Breast epithelium (tissue), 4 donors: Measurements from ENCODE around the gene PLEKHG4B. TPM values are rescaled to one million over a fixed set of nuclear protein-coding genes. Genes with fewer than 3 reads are reported as not detected.

Experiments
- DNase-seq, 2 donors: peaks; one replicate each; pipeline ENCODE4 v3.0.0-alpha.2; 2019; ENCODE audit warnings: low spot score in 2 of 2
- H3K27ac ChIP-seq, 2 donors: fragments of 200-600 bp; sonication (generic) in 1 of 2; one replicate each; pipeline ENCODE4 v1.5.1; 2016 to 2019; ENCODE audit warnings: mild to moderate bottlenecking in 1 of 2
- H3K27me3 ChIP-seq, 2 donors: fragments of 200-600 bp; sonication (generic) in 1 of 2; one replicate each; pipeline versions ENCODE4 v1.5.1 to v1.6.0; 2017 to 2019; ENCODE audit warnings: control low read depth in 1 of 2, mild to moderate bottlenecking in 1 of 2
- H3K36me3 ChIP-seq: fragments of 200-600 bp; one replicate; pipeline ENCODE4 v1.5.1; 2019
- H3K4me1 ChIP-seq, 2 donors: fragments of 200-600 bp; sonication (generic); one replicate each; pipeline ENCODE4 v1.5.1; 2016 to 2019; ENCODE audit warnings: control low read depth in 1 of 2
- H3K4me3 ChIP-seq, 3 donors: fragments of 200-600 bp; sonication (generic); 1 replicate in 2 of 3; 2 replicates in 1 of 3; pipeline ENCODE4 v1.5.1; 2016 to 2019; ENCODE audit warnings: mild to moderate bottlenecking in 3 of 3, moderate library complexity in 2 of 3
- H3K9me3 ChIP-seq, 2 donors: fragments of 200-600 bp; sonication (generic) in 1 of 2; one replicate each; pipeline ENCODE4 v1.5.1; 2016 to 2019; ENCODE audit warnings: control low read depth in 1 of 2
- CTCF ChIP-seq, 3 donors: fragments of 450-650 bp; IDR thresholded peaks; one replicate each; pipeline ENCODE4 v1.5.1; 2016 to 2017; ENCODE audit warnings: antibody characterized with exemption in 3 of 3, mild to moderate bottlenecking in 3 of 3, moderate library complexity in 3 of 3
- POLR2A ChIP-seq: fragments of 450-650 bp; IDR thresholded peaks from one replicate; pipeline ENCODE4 v1.6.1; 2016; ENCODE audit warnings: antibody characterized with exemption, mild to moderate bottlenecking, moderate library complexity
- POLR2AphosphoS5 ChIP-seq, 3 donors: sonication (generic); formaldehyde crosslinking; IDR thresholded peaks; one replicate each; pipeline ENCODE4 v1.6.1; 2017; ENCODE audit warnings: antibody characterized with exemption in 3 of 3
- intact Hi-C: fragments of 100-400 bp; cut with DNase I; formaldehyde crosslinking; loops from one replicate; pipeline ENCODE4 v1.15.1; 2023; ENCODE audit warnings: low total_unique reads
- total RNA-seq, 3 donors: library from RNA; depleted of rRNA; stranded (reverse); fragments of >200 nt; gene quantifications; one replicate each; pipeline ENCODE4 v1.1.0, GENCODE V29; 2016

PLEKHG4B gene
- total RNA-seq, 3 donors from 2014 or later, result 4.3 to 5.4 TPM; not detected in 1

DNA sequence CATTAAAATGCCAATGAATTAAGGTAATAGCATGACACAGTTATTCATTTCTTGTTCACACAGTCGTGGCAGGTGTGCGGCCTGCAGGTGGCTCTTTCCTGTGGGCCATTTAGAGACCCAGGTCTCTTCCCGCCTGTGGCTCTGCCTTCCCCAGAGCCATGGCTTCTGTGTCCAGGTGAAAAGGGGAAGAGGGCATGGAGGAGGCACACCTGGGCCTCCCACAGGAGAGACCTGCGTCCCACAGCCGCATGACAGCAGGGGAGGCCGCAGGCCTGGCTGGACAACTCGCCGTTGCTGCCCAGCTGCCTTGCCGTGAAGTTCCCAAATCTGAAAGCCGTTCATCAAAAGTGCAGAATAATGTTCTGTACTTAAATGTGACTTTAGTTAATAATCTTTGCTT, 14.4 kb upstream of the PLEKHG4B start:
- Histone ChIP-seq H3K36me3 (no peaks in the 10 kb centered on the region), H3K9me3 (no peaks in the 10 kb centered on the region), H3K27me3 (peaks cover 0 to 2% of the 10 kb centered on the region in 2 donors), H3K4me3 (no peak overlapping the region), H3K4me1 (no peaks in the 10 kb centered on the region), H3K27ac (no peak overlapping the region)
- no peak for TF ChIP-seq CTCF (IDR thresholded peaks at IDR 0.05)
- intact Hi-C loops, result no loop called here
- no peak for DNase-seq

DNA sequence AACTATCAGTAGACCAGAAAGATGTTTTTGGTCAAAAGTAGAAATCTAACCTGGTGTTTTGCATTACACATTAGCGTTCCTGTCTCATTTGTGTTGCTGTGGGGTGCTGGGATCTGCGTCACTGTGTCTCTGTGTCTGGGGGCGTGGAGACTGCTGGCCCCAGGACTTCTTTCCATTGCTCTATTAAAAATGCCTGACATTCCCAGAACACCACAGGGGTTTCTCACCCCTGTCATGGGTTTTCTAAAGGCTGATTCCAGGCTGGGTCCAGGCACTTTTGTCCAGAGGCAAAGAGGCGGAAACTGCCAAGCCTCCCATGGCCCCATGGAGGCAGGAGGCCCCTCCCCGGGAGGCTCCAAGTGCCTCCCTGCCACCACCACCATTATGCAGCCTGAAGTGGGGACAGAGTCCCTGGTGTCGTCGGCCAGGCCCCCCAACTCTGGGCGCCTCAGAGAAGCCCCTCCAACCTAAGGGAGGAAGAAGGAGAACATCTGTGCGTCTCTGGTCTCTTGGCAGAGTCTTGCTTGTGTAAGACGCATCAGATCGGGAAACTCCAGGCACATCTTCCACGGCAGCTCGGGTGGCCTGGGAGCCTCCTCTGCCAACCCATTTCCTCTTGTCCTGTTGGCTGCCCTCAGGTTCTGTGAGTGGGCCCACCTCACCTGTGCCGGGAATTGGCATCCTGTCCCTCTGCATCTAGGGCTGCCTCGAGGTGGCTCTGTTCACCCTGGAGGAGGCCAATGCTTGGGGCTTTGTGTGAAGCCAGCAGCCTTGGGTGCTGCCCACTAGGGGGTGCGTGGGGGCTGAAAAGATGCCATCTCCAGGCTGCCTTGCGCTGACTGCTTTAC, 13.8 kb upstream of the PLEKHG4B start:
- Histone ChIP-seq H3K27ac (no peak overlapping the region), H3K4me1 (no peaks in the 10 kb centered on the region), H3K9me3 (no peaks in the 10 kb centered on the region), H3K4me3 (no peak overlapping the region), H3K36me3 (no peaks in the 10 kb centered on the region), H3K27me3 (peaks cover 0 to 2% of the 10 kb centered on the region in 2 donors)
- intact Hi-C loops, result no loop called here
- DNase-seq, result no peak
- TF ChIP-seq POLR2A, result no peak

DNA sequence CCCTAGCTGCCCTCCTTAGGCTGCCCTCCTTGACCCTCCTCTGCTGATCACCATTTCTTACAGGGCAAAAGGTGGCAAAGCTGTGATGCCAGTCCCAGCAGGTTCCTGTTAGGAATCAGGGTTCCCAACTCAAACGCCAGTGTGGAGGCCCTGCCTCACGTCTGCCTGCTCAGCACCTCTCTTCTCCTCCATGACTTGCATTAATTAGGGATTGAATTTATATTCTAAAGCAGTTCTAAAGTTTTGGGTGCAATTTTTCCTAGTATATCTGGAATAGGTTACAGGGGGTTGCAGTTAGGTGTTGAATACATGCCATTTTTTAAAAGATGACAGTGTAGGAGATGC, 13.2 kb upstream of the PLEKHG4B start:
- Histone ChIP-seq H3K27ac (no peak overlapping the region), H3K36me3 (no peaks in the 10 kb centered on the region), H3K27me3 (peaks cover 0 to 2% of the 10 kb centered on the region in 2 donors), H3K4me1 (no peaks in the 10 kb centered on the region), H3K9me3 (no peaks in the 10 kb centered on the region), H3K4me3 (no peak overlapping the region)
- no peak for TF ChIP-seq POLR2AphosphoS5 (IDR thresholded peaks at IDR 0.05)
- TF ChIP-seq CTCF (IDR thresholded peaks at IDR 0.05), result no peak
- TF ChIP-seq POLR2A, result no peak
- DNase-seq, result no peak
- intact Hi-C loops, result no loop called here

GRCh38 chr5:79263-79662, 12.7 kb upstream of the PLEKHG4B start:
- Histone ChIP-seq H3K4me3 (no peak overlapping the region), H3K27me3 (peaks cover 0 to 2% of the 10 kb centered on the region in 2 donors), H3K36me3 (no peaks in the 10 kb centered on the region), H3K27ac (no peak overlapping the region), H3K4me1 (no peaks in the 10 kb centered on the region), H3K9me3 (no peaks in the 10 kb centered on the region)
- intact Hi-C loops, result no loop called here
- DNase-seq, result no peak
- TF ChIP-seq POLR2AphosphoS5 (IDR thresholded peaks at IDR 0.05) (no peak), CTCF (IDR thresholded peaks at IDR 0.05) (no peak), POLR2A (no peak)

- TF ChIP-seq CTCF (IDR thresholded peaks at IDR 0.05), result no peak
- TF ChIP-seq POLR2AphosphoS5 (IDR thresholded peaks at IDR 0.05), result no peak
- TF ChIP-seq POLR2A, result no peak
- no peaks in the 10 kb centered on the region for H3K9me3 ChIP-seq
- H3K27ac ChIP-seq, result no peak overlapping the region
- H3K4me3 ChIP-seq, result no peak overlapping the region
- no peaks in the 10 kb centered on the region for H3K36me3 ChIP-seq
- H3K27me3 ChIP-seq, result no peaks in the 10 kb centered on the region
- intact Hi-C loops, result no loop called here
- H3K4me1 ChIP-seq, result no peaks in the 10 kb centered on the region
- no peak for DNase-seq
Observed at GRCh38 chr5:79821-80220, 12.1 kb upstream of the PLEKHG4B start.
